Astrocyte of the cerebellum (primary cell): ENCODE results near the gene SEMA4C.
"Not testable (repeated sequence)": the region's sequence is repeated elsewhere in the genome, so short reads cannot be mapped to it uniquely, and the experiment has no call there.

Experiments
- DNase-seq: peaks from one replicate; pipeline ENCODE4 v3.0.0-alpha.2; 2011; ENCODE audit warnings: low read depth
- H3K4me3 ChIP-seq: 2 replicates; pipeline ENCODE4 v1.5.1; 2011; ENCODE audit warnings: mild to moderate bottlenecking, low read depth, low read length, moderate library complexity
- in situ Hi-C: cut with HindIII; loops from 2 replicates; pipeline ENCODE4 v1.10.0; 2017; ENCODE audit warnings: low sequenced_read_pairs
- TF ChIP-seq, protein P1 (sequence below): IDR thresholded peaks from 2 replicates; pipeline ENCODE4 v1.5.1; 2012; ENCODE audit warnings: low read length, low read depth, moderate library complexity, mild to moderate bottlenecking; ENCODE audit errors: missing control alignments

The SEMA4C gene

DNA sequence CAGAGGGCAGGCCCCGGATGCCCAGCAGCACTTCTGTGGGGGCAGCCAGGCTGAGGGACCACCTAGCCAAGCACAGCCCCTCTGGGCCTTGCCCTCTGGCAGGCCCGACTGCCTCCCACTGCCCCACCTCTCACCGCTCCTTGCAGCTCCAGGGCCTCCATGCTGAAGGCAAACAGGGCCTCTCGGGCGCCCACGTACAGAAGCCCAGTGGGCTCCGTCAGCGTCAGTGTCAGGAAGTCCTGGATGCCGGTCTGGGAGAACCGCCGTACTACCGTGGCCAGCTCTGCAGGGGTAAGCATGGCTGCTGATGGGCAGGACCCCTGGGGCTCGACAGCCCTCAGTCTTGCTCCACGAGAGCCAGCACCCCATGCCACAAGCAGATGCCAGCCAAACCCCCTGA is 3.7 kb downstream of the SEMA4C start:
- no peak for DNase-seq
- in situ Hi-C loops = no loop called here
- no peak overlapping the region for H3K4me3 ChIP-seq
- TF ChIP-seq, protein P1, sequence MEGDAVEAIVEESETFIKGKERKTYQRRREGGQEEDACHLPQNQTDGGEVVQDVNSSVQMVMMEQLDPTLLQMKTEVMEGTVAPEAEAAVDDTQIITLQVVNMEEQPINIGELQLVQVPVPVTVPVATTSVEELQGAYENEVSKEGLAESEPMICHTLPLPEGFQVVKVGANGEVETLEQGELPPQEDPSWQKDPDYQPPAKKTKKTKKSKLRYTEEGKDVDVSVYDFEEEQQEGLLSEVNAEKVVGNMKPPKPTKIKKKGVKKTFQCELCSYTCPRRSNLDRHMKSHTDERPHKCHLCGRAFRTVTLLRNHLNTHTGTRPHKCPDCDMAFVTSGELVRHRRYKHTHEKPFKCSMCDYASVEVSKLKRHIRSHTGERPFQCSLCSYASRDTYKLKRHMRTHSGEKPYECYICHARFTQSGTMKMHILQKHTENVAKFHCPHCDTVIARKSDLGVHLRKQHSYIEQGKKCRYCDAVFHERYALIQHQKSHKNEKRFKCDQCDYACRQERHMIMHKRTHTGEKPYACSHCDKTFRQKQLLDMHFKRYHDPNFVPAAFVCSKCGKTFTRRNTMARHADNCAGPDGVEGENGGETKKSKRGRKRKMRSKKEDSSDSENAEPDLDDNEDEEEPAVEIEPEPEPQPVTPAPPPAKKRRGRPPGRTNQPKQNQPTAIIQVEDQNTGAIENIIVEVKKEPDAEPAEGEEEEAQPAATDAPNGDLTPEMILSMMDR = no peak

DNA sequence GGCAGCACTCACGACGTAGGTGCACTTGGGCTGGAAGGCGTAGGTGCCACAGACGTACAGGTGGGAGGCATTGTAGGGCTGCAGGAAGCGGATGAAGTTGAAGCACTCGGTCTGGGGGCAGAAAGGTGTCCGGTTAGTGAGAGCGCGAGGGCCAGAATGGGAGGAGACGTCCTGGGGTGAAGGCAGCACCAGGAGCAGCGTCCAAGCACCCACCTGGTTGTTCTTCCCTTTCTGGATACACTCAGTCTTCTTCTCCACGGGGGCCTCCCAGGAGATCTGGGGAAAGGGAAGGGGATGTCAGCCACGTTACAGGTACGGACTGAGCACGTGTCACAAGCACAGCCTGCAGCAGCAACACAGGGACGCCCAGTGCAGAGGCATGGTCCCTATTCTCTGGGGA is 4.2 kb downstream of the SEMA4C start:
- TF ChIP-seq, protein P1 = no peak
- in situ Hi-C loops = no loop called here
- no peak overlapping the region for H3K4me3 ChIP-seq
- no peak for DNase-seq

DNA sequence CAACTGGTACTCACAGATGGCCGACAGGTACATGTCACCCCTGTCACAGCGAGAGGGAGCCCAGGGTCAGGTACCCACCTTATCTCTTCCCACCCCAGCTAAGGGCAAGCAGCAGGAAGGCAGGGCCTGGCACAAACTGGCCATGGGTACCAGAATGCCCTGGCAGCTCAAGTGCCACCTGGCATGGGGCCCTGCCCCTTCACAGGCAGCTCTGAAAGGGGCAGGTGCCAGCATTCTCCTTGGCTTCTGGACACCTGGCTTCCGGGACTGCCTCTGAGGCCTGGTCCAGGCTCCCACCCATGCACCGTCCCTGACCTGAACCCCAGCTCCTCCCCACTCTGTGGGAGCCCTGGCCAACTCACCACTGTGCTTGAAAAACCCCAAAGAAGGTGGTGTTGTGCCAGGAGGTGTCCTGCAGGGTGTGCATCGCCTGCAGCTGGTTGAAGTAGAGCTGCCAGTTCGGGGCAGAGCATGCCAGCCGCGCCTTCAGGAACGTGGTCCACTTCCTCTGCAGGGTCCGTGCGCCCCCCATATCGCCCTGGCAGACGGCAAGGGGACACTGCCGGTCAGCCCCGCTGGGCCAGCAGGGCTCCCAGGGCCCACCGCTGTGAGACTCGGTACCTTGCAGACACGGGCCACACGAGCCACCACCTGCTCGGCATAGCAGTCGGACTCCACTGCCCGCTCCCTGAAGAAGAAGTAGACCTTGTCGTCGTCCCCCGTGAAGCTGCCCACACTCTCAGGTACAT is 5.4 kb downstream of the SEMA4C start:
- H3K4me3 ChIP-seq = no peak overlapping the region
- DNase-seq = no peak
- TF ChIP-seq, protein P1 = no peak
- in situ Hi-C loops = no loop called here

DNA sequence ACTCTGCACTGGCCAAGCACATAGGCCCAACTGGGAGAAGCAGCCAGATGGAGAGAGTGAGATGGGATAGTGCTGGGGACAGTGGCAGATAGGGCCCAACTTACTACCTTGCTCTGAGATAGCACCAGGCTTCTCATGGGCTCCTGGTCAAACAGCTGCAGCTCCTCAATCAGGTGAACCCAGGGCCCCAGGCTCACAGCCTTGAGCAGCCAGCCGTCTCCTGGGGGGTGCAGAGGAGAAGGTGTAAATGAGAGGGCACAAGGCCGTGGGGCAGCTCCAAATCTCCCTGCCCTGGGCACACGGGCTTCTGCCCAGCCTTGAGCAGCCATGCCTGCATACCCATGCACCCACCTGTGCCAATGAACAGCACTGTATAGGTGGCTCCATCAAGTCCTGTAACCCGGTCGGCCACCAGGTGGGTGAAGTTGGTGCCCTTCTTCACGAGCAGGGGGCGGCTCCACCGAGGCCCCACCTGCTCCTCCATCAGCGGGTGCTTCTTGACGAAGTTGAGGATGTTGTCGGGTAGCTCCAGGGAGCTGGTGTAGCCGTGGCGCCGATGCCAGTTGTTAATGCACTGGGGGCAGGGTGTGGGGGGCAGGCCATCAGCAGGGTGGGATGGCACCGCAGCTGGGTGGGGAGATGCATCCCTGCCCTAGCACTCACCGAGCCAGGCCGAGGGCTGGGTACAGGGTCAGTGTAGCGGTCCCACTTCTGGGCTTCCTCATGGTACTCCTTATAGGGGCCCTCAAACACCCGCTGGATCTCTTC is 6.1 kb downstream of the SEMA4C start:
- TF ChIP-seq, protein P1 = no peak
- in situ Hi-C loops = no loop called here
- no peak for DNase-seq
- H3K4me3 ChIP-seq = no peak overlapping the region

DNA sequence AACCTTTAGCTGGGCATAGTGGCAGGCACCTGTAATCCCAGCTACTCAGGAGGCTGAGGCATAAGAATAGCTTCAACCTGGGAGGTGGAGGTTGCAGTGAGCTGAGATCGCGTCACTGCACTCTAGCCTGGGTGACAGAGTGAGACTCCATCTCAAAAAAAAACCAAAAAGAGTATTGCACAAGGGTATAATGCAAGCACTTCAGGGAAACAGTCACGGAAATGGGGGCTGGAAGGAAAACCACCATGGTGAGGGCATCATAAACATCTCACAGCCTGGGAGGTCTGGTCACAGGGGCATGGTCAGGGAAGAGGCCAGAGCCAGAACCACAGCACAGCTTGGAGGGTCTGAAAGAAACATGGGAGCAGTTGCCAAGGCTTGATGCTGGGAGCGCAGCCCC is 6.8 kb downstream of the SEMA4C start:
- in situ Hi-C loops, H3K4me3 ChIP-seq, DNase-seq: not testable (repeated sequence)

DNA sequence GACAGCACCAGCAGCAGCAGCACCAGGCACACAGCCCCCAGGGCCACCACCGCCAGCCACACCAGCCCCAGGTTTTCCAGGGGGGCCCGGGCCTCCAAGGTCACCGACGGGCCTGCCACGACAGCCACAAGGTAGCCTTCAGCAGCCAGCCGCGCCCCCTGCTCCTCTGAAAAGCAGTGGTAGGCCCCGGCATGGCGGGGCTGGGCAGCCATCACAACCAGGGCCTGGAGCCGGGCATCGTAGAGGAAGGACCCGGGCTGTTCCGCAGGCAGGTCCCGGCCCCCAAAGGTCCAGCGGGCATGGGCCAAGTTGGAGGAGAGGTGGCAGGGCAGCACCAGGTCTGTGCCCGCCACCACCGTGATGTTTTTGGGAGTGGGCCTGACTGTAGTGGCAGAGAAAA is 8.8 kb downstream of the SEMA4C start:
- in situ Hi-C loops = no loop called here
- DNase-seq = no peak
- TF ChIP-seq, protein P1 = no peak
- H3K4me3 ChIP-seq = no peak overlapping the region
